Transverse colon (tissue), 4 donors: Measurements from ENCODE around the gene SLC3A2. TPM values are rescaled to one million over a fixed set of nuclear protein-coding genes. Genes with fewer than 3 reads are reported as not detected.

ENCODE experiments used
- DNase-seq: peaks from one replicate; pipeline ENCODE4 v3.0.0-alpha.2; 2019
- H3K27ac ChIP-seq, 4 donors: fragments of 200-600 bp; sonication (generic); 2 replicates each; pipeline ENCODE4 v1.5.1; 2016 to 2018; ENCODE audit warnings: inconsistent platforms in 4 of 4
- H3K27me3 ChIP-seq: fragments of 200-600 bp; sonication (generic); 2 replicates; pipeline ENCODE4 v1.5.1; 2017; ENCODE audit warnings: inconsistent platforms
- H3K36me3 ChIP-seq, 4 donors: fragments of 200-600 bp; sonication (generic); 2 replicates each; pipeline ENCODE4 v1.5.1; 2017 to 2019; ENCODE audit warnings: inconsistent platforms in 4 of 4
- H3K4me1 ChIP-seq, 4 donors: fragments of 200-600 bp; sonication (generic); 2 replicates each; pipeline ENCODE4 v1.5.1; 2017 to 2020; ENCODE audit warnings: inconsistent platforms in 4 of 4
- H3K4me3 ChIP-seq, 4 donors: fragments of 200-600 bp; sonication (generic); 1 replicate in 1 of 4; 2 replicates in 3 of 4; pipeline versions ENCODE4 v1.5.1 to v1.6.1; 2017 to 2019; ENCODE audit warnings: inconsistent platforms in 4 of 4
- H3K9me3 ChIP-seq, 2 donors: fragments of 200-600 bp; sonication (generic); 2 replicates each; pipeline ENCODE4 v1.5.1; 2017 to 2019; ENCODE audit warnings: inconsistent platforms in 2 of 2
- EP300 ChIP-seq: sonication (generic); formaldehyde crosslinking; IDR thresholded peaks from one replicate; pipeline ENCODE4 v1.6.1; 2017; ENCODE audit warnings: antibody characterized with exemption, low read depth
- POLR2A ChIP-seq: fragments of 450-650 bp; IDR thresholded peaks from one replicate; pipeline ENCODE4 v1.6.1; 2016; ENCODE audit warnings: antibody characterized with exemption, mild to moderate bottlenecking, moderate library complexity
- POLR2AphosphoS5 ChIP-seq, 3 donors: sonication (generic); formaldehyde crosslinking; IDR thresholded peaks; one replicate each; pipeline ENCODE4 v1.6.1; 2016; ENCODE audit warnings: antibody characterized with exemption in 3 of 3
- WGBS, 2 donors: methylation state at CpG; one replicate each; pipeline ENCODE4 v1.1.5; 2018; ENCODE audit warnings: low coverage in 1 of 2; 5-methylcytosine and 5-hydroxymethylcytosine counted together
- in situ Hi-C, 4 donors: fragments of 200-750 bp; cut with MboI; loops; one replicate each; pipeline versions ENCODE4 v1.15.0 to v1.15.1; 2017; ENCODE audit warnings: low sequenced_read_pairs in 3 of 4, low pct_ligation_motif_present in 1 of 4, low pct_unique_long_range_greater_than_20kb in 1 of 4
- intact Hi-C: fragments of 100-400 bp; cut with DNase I; formaldehyde crosslinking; loops from one replicate; pipeline ENCODE4 v1.15.1; 2023; ENCODE audit warnings: low total_unique reads
- total RNA-seq, 4 donors: library from RNA; depleted of rRNA; stranded (reverse); fragments of >200 nt; gene quantifications; one replicate each; pipeline ENCODE4 v1.1.0, GENCODE V29; 2016
- TF ChIP-seq, protein P1 (sequence below), 5 experiments: fragments of 200-600 bp in 3 of 5; fragments of 450-650 bp in 2 of 5; sonication (generic) in 3 of 5; IDR thresholded peaks; 1 replicate in 2 of 5; 2 replicates in 3 of 5; pipeline ENCODE4 v1.5.1; 2016 to 2017; ENCODE audit warnings: antibody characterized with exemption in 5 of 5, inconsistent platforms in 3 of 5, mild to moderate bottlenecking in 2 of 5, moderate library complexity in 1 of 5

SLC3A2 gene
- total RNA-seq, 4 donors from 2014 or later, result 32.4 to 163 (median 129) TPM

DNA sequence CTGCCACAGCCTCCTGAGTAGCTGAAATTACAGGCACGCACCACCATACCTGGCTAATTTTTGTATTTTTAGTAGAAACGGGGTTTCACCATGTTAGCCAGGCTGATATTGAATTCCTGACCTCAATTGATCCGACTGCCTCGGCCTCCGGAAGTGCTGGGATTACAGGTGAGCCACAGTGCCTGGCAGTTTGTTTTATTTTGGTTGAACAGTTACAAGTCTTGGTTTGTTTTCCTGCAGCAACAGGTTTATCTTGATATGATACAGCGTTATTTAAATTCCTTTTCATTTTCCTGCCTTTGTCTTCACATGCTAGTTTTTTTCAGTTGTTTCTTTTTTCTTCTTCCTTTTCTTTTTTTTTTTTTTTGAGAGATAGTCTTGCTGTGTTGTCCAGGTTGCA lies 4.0 kb upstream of the SLC3A2 start:
- TF ChIP-seq EP300 (no peak), POLR2A (no peak), POLR2AphosphoS5 (IDR thresholded peaks at IDR 0.05) (no peak)
- TF ChIP-seq, protein P1, sequence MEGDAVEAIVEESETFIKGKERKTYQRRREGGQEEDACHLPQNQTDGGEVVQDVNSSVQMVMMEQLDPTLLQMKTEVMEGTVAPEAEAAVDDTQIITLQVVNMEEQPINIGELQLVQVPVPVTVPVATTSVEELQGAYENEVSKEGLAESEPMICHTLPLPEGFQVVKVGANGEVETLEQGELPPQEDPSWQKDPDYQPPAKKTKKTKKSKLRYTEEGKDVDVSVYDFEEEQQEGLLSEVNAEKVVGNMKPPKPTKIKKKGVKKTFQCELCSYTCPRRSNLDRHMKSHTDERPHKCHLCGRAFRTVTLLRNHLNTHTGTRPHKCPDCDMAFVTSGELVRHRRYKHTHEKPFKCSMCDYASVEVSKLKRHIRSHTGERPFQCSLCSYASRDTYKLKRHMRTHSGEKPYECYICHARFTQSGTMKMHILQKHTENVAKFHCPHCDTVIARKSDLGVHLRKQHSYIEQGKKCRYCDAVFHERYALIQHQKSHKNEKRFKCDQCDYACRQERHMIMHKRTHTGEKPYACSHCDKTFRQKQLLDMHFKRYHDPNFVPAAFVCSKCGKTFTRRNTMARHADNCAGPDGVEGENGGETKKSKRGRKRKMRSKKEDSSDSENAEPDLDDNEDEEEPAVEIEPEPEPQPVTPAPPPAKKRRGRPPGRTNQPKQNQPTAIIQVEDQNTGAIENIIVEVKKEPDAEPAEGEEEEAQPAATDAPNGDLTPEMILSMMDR (IDR thresholded peaks at IDR 0.05), result no peak
- in situ Hi-C loops (loop anchor here in 1 of 4 donors (25.0 kb wide), 1 partner anchor 489 kb away; no protein-coding TSS in a partner anchor), intact Hi-C loops (no loop called here)
- DNase-seq, result no peak
- Histone ChIP-seq H3K27me3 (no peaks in the 10 kb centered on the region), H3K4me1 (peaks cover 9 to 18% (median 14%) of the 10 kb centered on the region in 4 donors), H3K4me3 (no peak overlapping the region), H3K36me3 (no peaks in the 10 kb centered on the region), H3K27ac (no peak overlapping the region), H3K9me3 (no peaks in the 10 kb centered on the region)
- 92% methylated on average over 1 to 6 of the region's 6 CpGs for WGBS, 2 donors

DNA sequence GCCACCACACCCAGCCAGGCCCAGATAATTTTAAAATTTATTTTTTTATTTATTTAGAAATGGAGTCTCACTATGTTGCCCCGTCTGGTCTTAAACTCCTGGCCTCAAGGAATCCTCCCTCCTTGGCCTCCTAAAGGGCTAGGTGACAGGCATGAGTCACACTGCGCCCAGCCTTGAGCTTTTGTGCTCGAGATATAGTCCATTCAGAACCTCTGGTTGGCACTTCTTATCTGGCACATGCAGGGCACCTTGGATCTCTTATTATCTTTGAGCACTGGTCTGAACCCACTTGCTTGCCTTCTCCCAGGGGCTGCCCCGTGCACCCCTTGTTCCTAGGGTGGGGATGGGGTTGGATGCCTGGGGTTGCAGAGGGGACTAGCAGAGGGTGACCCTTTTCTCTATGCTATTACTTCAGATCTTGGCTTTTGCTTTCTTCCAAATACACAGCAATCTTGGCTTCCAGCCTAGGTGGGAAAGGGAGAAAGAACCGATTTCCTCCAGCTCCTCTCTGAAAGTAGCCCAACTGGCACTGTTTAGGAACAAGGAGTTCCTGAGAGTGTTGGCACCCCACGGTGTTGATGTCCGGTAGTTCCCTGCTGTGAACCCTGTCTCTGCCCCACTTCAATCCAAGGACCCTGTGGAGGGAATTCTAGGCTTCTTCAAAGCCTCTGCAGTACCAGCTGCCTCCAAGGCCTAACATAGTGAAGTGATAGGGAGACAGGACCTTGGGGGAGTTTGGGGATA lies 1.3 kb upstream of the SLC3A2 start:
- intact Hi-C loops, result no loop called here
- no peak for DNase-seq
- peaks cover 0 to 17% (median 5%) of the 10 kb centered on the region in 4 donors for H3K36me3 ChIP-seq
- peak overlapping the region; percentile 96 to 100 (median 98) for H3K27ac ChIP-seq
- H3K9me3 ChIP-seq, result no peaks in the 10 kb centered on the region
- in situ Hi-C loops, result loop anchor here in 1 of 4 donors (25.0 kb wide), 1 partner anchor 492 kb away; no protein-coding TSS in a partner anchor
- no peaks in the 10 kb centered on the region for H3K27me3 ChIP-seq
- peaks cover 32 to 44% (median 39%) of the 10 kb centered on the region in 4 donors for H3K4me1 ChIP-seq
- 73 to 100% methylated on average over 2 to 7 of the region's 7 CpGs for WGBS, 2 donors
- TF ChIP-seq POLR2A, result no peak
- no peak for TF ChIP-seq POLR2AphosphoS5 (IDR thresholded peaks at IDR 0.05)
- TF ChIP-seq, protein P1 (IDR thresholded peaks at IDR 0.05), result no peak
- TF ChIP-seq EP300, result no peak
- peak overlapping the region in 1 of 4 donors; percentile 88 for H3K4me3 ChIP-seq

DNA sequence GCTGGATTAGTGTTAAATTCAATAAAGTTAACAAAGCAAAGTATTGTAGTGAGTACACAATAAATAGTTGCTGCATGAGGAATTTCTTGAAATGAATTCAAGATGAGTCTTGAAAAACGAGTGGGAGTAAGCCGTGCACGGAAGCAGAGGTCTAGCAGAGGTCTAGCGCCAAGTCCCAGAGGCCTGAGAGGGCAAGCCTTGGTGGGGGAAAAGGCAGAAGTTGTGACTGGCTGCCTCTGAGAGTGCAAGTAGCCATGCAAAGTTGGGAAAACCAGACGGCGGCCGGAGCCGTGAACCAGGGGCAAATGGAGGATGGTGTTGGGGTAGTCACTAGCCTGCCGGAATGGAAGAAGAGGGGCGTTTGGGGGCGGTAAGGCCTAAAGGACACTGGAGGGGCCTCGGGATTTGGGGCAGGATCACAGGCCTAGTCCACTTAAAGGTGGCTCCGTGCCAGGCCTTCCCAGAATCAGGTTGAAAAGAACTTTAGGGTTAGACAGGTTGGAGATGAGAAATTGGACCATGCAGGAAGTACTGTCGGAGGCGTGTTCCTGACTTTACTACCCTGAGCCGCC lies 379 bp upstream of the SLC3A2 start:
- peak overlapping the region; percentile 96 to 100 (median 98) for H3K27ac ChIP-seq
- H3K36me3 ChIP-seq, result peaks cover 0 to 25% (median 10%) of the 10 kb centered on the region in 4 donors
- no peak for DNase-seq
- H3K27me3 ChIP-seq, result no peaks in the 10 kb centered on the region
- intact Hi-C loops (loop anchor here (5.0 kb wide), 1 partner anchor 1812 kb away; no protein-coding TSS in a partner anchor), in situ Hi-C loops (loop anchor here in 1 of 4 donors (25.0 kb wide), 1 partner anchor 493 kb away; no protein-coding TSS in a partner anchor)
- 2 to 4% methylated on average over 5 to 16 of the region's 16 CpGs for WGBS, 2 donors
- peaks cover 33 to 49% (median 39%) of the 10 kb centered on the region in 4 donors for H3K4me1 ChIP-seq
- H3K4me3 ChIP-seq, result peak overlapping the region; percentile 64 to 96 (median 78)
- TF ChIP-seq POLR2A (no peak), POLR2AphosphoS5 (IDR thresholded peaks at IDR 0.05) (no peak), EP300 (no peak)
- TF ChIP-seq, protein P1 (IDR thresholded peaks at IDR 0.05), result no peak
- H3K9me3 ChIP-seq, result no peaks in the 10 kb centered on the region
